Lower lobe of right lung (tissue), 2 donors: Measurements from ENCODE around the gene ENO2. TPM values are rescaled to one million over a fixed set of nuclear protein-coding genes. Genes with fewer than 3 reads are reported as not detected.

Experiments used
- ATAC-seq, 2 donors: fragments of 200-7000 bp; cut with Tn5 transposase; one replicate each; pipeline ENCODE4 v1.9.1; 2020 to 2022; ENCODE audit warnings: mild to moderate bottlenecking in 2 of 2, moderate library complexity in 2 of 2
- DNase-seq: peaks from one replicate; pipeline ENCODE4 v3.0.0-alpha.2; 2020
- H3K27ac ChIP-seq: fragments of 200-600 bp; one replicate; pipeline ENCODE4 v1.8.0; 2022
- H3K27me3 ChIP-seq: fragments of 200-600 bp; one replicate; pipeline ENCODE4 v1.8.0; 2022; ENCODE audit warnings: low read depth
- H3K36me3 ChIP-seq: fragments of 200-600 bp; one replicate; pipeline ENCODE4 v1.8.0; 2022; ENCODE audit warnings: mild to moderate bottlenecking
- H3K4me1 ChIP-seq: fragments of 200-600 bp; one replicate; pipeline ENCODE4 v1.8.0; 2022
- H3K4me3 ChIP-seq: fragments of 200-600 bp; one replicate; pipeline ENCODE4 v1.8.0; 2022; ENCODE audit warnings: mild to moderate bottlenecking
- H3K9me3 ChIP-seq: fragments of 200-600 bp; one replicate; pipeline ENCODE4 v1.8.0; 2022
- CTCF ChIP-seq: fragments of 200-600 bp; IDR thresholded peaks from one replicate; pipeline ENCODE4 v1.8.0; 2022; ENCODE audit warnings: antibody characterized with exemption, mild to moderate bottlenecking
- intact Hi-C: fragments of 100-400 bp; cut with DNase I; formaldehyde crosslinking; loops from one replicate; pipeline ENCODE4 v1.11.0; 2022
- total RNA-seq: library from RNA; stranded (reverse); fragmentation: NEBNext Ultra II Directional; extraction: Animal tissue kit (Norgen Biotek cat#: 25700); gene quantifications from one replicate; pipeline ENCODE4 v1.2.1, GENCODE V29; 2021
- donor health status: DM: no; HTN: yes; CAD: no; lungs with severe emphysema.

Gene ENO2
- total RNA-seq, 1 donor from 2014 or later = 41.9 TPM

- peaks cover 65% of the 10 kb centered on the region for H3K4me1 ChIP-seq
- H3K9me3 ChIP-seq = no peaks in the 10 kb centered on the region
- ATAC-seq (no peak), DNase-seq (no peak)
- peak overlapping the region; percentile 90 for H3K27ac ChIP-seq
- TF ChIP-seq CTCF = no peak
- peak overlapping the region; percentile 55 for H3K4me3 ChIP-seq
- peaks cover 64% of the 10 kb centered on the region for H3K36me3 ChIP-seq
- H3K27me3 ChIP-seq = no peaks in the 10 kb centered on the region
- intact Hi-C loops = no loop called here
Observed at GRCh38 chr12:6964605-6965025, 50.2 kb downstream of the ENO2 start.

- Histone ChIP-seq H3K27ac (peak overlapping the region; percentile 90), H3K4me3 (peak overlapping the region; percentile 55), H3K9me3 (no peaks in the 10 kb centered on the region), H3K36me3 (peaks cover 60% of the 10 kb centered on the region), H3K27me3 (no peaks in the 10 kb centered on the region), H3K4me1 (peaks cover 65% of the 10 kb centered on the region)
- peak; percentile 93 for TF ChIP-seq CTCF
- DNase-seq (peak; percentile 89), ATAC-seq (peak; percentile 59 to 60)
- intact Hi-C loops = no loop called here
Observed at GRCh38 chr12:6965026-6965661, 50.8 kb downstream of the ENO2 start.

- peaks cover 54% of the 10 kb centered on the region for H3K36me3 ChIP-seq
- H3K27ac ChIP-seq = peak overlapping the region; percentile 90
- no peaks in the 10 kb centered on the region for H3K27me3 ChIP-seq
- no peak for TF ChIP-seq CTCF
- peaks cover 59% of the 10 kb centered on the region for H3K4me1 ChIP-seq
- intact Hi-C loops = no loop called here
- no peaks in the 10 kb centered on the region for H3K9me3 ChIP-seq
- DNase-seq (no peak), ATAC-seq (no peak)
- H3K4me3 ChIP-seq = no peak overlapping the region
Observed at GRCh38 chr12:6965714-6966113, 51.3 kb downstream of the ENO2 start.

GRCh38 chr12:6966351-6966750, 52.0 kb downstream of the ENO2 start:
- DNase-seq = no peak
- peaks cover 51% of the 10 kb centered on the region for H3K36me3 ChIP-seq
- H3K9me3 ChIP-seq = no peaks in the 10 kb centered on the region
- TF ChIP-seq CTCF = no peak
- intact Hi-C loops = no loop called here
- ATAC-seq = no peak
- peaks cover 55% of the 10 kb centered on the region for H3K4me1 ChIP-seq
- no peaks in the 10 kb centered on the region for H3K27me3 ChIP-seq
- H3K27ac ChIP-seq = no peak overlapping the region
- no peak overlapping the region for H3K4me3 ChIP-seq

GRCh38 chr12:6967651-6968100, 53.3 kb downstream of the ENO2 start:
- Histone ChIP-seq H3K4me1 (peaks cover 53% of the 10 kb centered on the region), H3K27me3 (no peaks in the 10 kb centered on the region), H3K9me3 (no peaks in the 10 kb centered on the region), H3K27ac (no peak overlapping the region), H3K4me3 (no peak overlapping the region), H3K36me3 (peaks cover 51% of the 10 kb centered on the region)
- TF ChIP-seq CTCF = no peak
- intact Hi-C loops = no loop called here
- no peak for ATAC-seq
- no peak for DNase-seq
